ENCODE measurements around the gene KRT84.

DNA sequence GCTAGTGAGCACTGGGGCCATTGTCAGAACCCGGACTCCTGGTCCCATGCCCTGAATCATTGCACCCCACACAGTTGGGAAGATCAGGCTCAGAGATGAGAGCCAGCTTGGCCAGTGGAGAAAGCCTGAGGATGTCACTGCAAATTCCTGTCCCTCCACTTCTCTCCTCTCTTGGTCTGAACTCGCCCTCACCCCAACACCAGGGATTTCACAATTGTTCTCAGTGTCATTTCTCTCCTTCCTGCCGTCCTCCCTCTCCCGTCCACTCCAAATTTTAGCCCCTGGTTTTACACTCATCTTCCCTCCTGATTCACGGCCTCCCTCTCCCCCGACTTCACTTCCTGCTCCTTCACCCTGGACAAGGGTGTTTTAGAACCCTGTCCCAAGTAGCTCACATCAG is 37.6 kb upstream of the KRT84 start:
- TF ChIP-seq, protein P1, sequence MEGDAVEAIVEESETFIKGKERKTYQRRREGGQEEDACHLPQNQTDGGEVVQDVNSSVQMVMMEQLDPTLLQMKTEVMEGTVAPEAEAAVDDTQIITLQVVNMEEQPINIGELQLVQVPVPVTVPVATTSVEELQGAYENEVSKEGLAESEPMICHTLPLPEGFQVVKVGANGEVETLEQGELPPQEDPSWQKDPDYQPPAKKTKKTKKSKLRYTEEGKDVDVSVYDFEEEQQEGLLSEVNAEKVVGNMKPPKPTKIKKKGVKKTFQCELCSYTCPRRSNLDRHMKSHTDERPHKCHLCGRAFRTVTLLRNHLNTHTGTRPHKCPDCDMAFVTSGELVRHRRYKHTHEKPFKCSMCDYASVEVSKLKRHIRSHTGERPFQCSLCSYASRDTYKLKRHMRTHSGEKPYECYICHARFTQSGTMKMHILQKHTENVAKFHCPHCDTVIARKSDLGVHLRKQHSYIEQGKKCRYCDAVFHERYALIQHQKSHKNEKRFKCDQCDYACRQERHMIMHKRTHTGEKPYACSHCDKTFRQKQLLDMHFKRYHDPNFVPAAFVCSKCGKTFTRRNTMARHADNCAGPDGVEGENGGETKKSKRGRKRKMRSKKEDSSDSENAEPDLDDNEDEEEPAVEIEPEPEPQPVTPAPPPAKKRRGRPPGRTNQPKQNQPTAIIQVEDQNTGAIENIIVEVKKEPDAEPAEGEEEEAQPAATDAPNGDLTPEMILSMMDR (IDR thresholded peaks at IDR 0.05; ENCODE audit: low read depth, low read length): no peak
- no peak for TF ChIP-seq POLR2A (IDR thresholded peaks at IDR 0.05; ENCODE audit: extremely low read depth, insufficient read length)

Measured in NB4 (cell line).